HFFc6 (cell line): ENCODE results near the gene WDR6. TPM values are rescaled to one million over a fixed set of nuclear protein-coding genes. Genes with fewer than 3 reads are reported as not detected.

ENCODE experiments used
- DNase-seq: peaks from one replicate; pipeline ENCODE4 v3.0.0-alpha.2; 2018
- H3K27ac Mint-ChIP-seq: 2 replicates; pipeline ENCODE4 v1.8.0; 2020; ENCODE audit warnings: mild to moderate bottlenecking, mixed read lengths
- H3K27me3 Mint-ChIP-seq: 2 replicates; pipeline ENCODE4 v1.8.0; 2021; ENCODE audit warnings: mild to moderate bottlenecking, moderate library complexity, mixed read lengths; ENCODE audit not compliant: insufficient read depth
- H3K36me3 Mint-ChIP-seq: 2 replicates; pipeline ENCODE4 v1.8.0; 2021; ENCODE audit warnings: low read depth, mixed read lengths
- H3K4me1 Mint-ChIP-seq: 2 replicates; pipeline ENCODE4 v1.8.0; 2020; ENCODE audit warnings: low read depth, mixed read lengths
- H3K4me3 Mint-ChIP-seq: 2 replicates; pipeline ENCODE4 v1.8.0; 2020; ENCODE audit warnings: mild to moderate bottlenecking, moderate library complexity, mixed read lengths
- H3K9me3 Mint-ChIP-seq: 2 replicates; pipeline ENCODE4 v1.8.0; 2020; ENCODE audit warnings: mild to moderate bottlenecking, mixed read lengths
- CTCF ChIP-seq: fragments of 200-600 bp; sonication (generic); IDR thresholded peaks from 2 replicates; pipeline ENCODE4 v1.5.0; 2021; ENCODE audit warnings: antibody characterized with exemption, mild to moderate bottlenecking
- total RNA-seq, 6 experiments: library from RNA; stranded (reverse); fragmentation: NEBNext Ultra II Directional; extraction: Animal tissue kit (Norgen Biotek cat#: 25700); gene quantifications; 2 replicates in 1 of 6; 3 replicates in 5 of 6; pipeline ENCODE4 v1.2.3, GENCODE V29; 2021

WDR6 gene
- total RNA-seq, 6 experiments from 2014 or later, result 107 to 123 (median 115) TPM

DNA sequence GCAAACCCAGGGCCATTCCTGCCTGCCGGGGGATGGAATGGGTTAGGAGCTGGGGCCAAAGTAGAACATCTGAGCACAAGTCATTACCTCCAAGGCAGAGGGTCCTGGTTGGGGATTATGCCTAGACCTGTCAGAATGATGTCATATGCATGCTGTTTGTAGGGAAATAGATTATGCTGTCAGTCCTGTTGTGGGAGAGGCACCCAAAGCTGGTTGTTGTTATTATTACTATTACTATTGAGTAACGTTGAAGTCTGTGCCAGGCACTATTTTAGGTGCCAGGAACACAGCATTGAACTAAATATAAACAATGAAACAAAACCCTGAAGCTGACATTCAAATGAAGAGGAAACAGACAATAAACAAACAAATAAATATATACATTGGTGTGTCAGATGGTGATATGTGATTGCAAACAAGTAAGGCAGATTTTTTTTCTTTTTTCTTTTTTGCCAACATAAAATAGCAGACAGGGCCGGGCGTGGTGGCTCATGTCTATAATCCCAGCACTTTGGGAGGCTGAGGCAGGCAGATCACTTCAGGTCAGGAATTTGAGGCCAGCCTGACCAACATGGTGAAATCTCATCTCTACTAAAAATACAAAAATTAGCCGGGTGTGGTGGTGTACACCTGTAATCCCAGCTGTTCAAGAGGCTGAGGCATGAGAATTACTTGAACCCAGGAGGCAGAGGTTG is 15.2 kb upstream of the WDR6 start:
- H3K9me3 Mint-ChIP-seq, result no peaks in the 10 kb centered on the region
- peak overlapping the region; percentile 47; the same call in 1 of the 2 replicates for H3K27ac Mint-ChIP-seq
- DNase-seq, result no peak
- H3K27me3 Mint-ChIP-seq, result peaks cover 5% of the 10 kb centered on the region
- peaks cover 11% of the 10 kb centered on the region for H3K36me3 Mint-ChIP-seq
- H3K4me1 Mint-ChIP-seq, result peaks cover 44% of the 10 kb centered on the region
- peak overlapping the region; percentile 94 for H3K4me3 Mint-ChIP-seq
- no peak for TF ChIP-seq CTCF

- Mint-ChIP-seq H3K36me3 (peaks cover 11% of the 10 kb centered on the region), H3K4me3 (no peak overlapping the region), H3K27me3 (peaks cover 4% of the 10 kb centered on the region), H3K9me3 (no peaks in the 10 kb centered on the region), H3K27ac (no peak overlapping the region; the same call in 1 of the 2 replicates), H3K4me1 (peaks cover 36% of the 10 kb centered on the region)
- no peak for TF ChIP-seq CTCF
- DNase-seq, result no peak
Observed at GRCh38 chr3:48993834-48994233, 13.4 kb upstream of the WDR6 start.

DNA sequence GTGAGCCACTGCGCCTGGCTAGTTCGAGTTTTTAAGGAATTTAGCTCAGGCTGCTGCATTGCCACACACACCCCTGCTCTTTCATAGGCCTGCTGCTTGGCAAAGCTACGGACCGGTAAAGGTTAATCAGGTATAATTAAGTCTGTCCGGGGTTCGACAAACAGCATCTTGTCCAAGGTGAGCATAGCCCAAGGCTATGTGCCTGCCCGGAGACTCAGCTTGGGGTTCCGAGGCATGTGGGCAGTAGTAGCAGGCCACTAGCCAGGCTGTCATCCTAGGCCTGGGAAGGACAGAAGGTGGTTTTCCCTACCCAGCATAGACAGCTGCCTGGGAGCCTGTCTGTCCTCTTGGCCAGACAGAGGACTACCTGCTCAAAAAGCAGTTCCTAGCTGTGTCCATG is 10.6 kb upstream of the WDR6 start:
- peaks cover 19% of the 10 kb centered on the region for H3K4me1 Mint-ChIP-seq
- TF ChIP-seq CTCF, result no peak
- no peaks in the 10 kb centered on the region; the same call in 1 of the 2 replicates for H3K27me3 Mint-ChIP-seq
- H3K27ac Mint-ChIP-seq, result no peak overlapping the region
- H3K36me3 Mint-ChIP-seq, result peaks cover 11% of the 10 kb centered on the region
- DNase-seq, result no peak
- H3K9me3 Mint-ChIP-seq, result no peaks in the 10 kb centered on the region
- H3K4me3 Mint-ChIP-seq, result no peak overlapping the region

DNA sequence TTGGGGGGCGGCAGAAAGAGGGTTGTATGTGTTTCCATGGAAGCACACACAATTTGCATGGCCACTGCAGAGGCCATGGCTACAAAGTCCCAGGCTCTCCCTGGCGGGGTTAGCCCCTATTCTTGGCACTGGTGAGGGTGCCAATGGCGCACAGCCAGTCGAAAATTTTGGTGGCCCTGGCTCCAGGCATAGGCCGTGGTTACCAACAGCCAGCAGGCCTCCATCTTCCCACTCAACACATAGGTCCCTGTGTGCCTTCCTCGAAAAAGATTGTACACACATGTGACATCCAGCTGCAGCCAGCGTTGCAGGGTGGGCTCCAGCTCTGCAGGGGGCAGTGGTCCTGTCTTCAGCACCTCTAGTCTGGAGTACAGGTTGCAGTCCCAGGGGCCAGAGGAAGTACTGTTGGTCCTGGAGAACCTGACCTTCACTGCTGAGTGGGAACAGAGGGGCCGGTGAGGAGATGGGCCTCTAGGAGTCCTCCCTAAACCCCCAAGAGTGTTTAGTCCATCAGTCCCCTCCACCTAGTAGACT is 10.0 kb upstream of the WDR6 start:
- Mint-ChIP-seq H3K36me3 (peaks cover 7% of the 10 kb centered on the region), H3K4me3 (no peak overlapping the region), H3K9me3 (no peaks in the 10 kb centered on the region), H3K4me1 (peaks cover 14% of the 10 kb centered on the region), H3K27me3 (no peaks in the 10 kb centered on the region; the same call in 1 of the 2 replicates), H3K27ac (no peak overlapping the region)
- TF ChIP-seq CTCF, result peak; percentile 18; the same call in 1 of the 2 replicates
- DNase-seq, result no peak

DNA sequence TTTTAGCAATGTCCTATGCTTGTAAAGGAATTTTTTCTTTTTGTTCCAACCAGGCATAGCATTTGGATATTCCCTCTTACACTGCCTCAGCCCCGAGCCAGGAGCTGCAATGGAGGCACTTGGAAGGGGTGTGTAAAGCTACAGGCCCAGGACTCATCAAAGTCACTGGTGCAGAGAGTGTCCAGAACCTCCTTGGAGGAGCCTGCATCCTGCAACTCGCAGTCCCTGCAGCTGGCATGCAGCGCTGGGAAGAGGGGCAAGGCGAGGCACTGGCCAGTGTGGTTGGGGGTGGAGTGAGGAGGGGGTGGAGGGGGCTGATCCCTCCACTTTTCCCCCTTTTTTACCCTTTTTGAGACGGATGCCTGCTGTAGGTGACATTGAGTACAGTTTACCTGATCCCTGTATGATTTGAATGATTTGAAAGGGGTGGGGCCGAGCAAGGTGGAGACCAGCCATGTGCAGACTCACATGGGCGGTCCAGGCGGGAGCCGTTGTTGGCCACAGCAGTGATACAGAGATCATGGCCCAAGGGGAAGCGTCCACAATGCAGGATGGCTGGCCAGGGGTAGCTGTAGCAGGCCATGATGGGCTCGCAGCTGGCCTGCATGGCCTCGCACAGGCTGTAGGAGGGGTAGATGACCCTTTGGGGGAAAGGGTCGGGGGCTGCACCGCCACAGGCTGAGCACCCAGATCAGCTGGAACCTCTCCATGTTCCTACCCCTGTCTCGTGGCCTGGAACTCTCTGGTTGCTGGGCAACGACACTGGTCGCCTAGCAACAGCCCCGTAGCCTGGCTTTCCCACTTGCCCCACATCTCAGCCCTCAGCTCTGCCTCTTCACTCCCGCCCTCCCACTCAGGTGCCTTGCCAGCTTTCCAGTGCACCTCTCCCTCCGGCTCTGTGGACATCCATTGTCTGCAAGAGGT is 9.2 kb upstream of the WDR6 start:
- Mint-ChIP-seq H3K4me1 (peaks cover 13% of the 10 kb centered on the region), H3K4me3 (no peak overlapping the region), H3K27ac (no peak overlapping the region), H3K36me3 (peaks cover 6% of the 10 kb centered on the region), H3K27me3 (no peaks in the 10 kb centered on the region; the same call in 1 of the 2 replicates), H3K9me3 (no peaks in the 10 kb centered on the region)
- no peak for DNase-seq
- no peak for TF ChIP-seq CTCF
